ENCODE measurements around the gene KRT20. TPM values are rescaled to one million over a fixed set of nuclear protein-coding genes. Genes with fewer than 3 reads are reported as not detected.

KRT20 gene
- polyA plus RNA-seq, 2 of the 4 experiments (the other 2 are of a cell fraction): 0.28 TPM; not detected in 1

GRCh38 chr17:40857535-40857934, 27.5 kb downstream of the KRT20 start:
- Histone ChIP-seq H3K27ac (peak overlapping the region; percentile 44 to 63), H3K4me2 (no peak overlapping the region), H3K4me1 (peaks cover 48% of the 10 kb centered on the region), H3K4me3 (no peak overlapping the region), H3K9me3 (no peaks in the 10 kb centered on the region)
- DNase-seq (ENCODE audit: low read depth in 1 of 2, low spot score in 1 of 2) (no peak), FAIRE-seq (no peak), ATAC-seq (no peak; a peak in 1 of 6 replicates)
- POLR2A ChIA-PET: interaction anchor here (0.6 to 2.0 kb wide), 6 partner anchors 39 to 831 kb away, joined by 3 to 9 read pairs (median 3); no protein-coding TSS in a partner anchor
- CTCF ChIA-PET: interaction anchor here (0.6 to 21.2 kb wide), 70 partner anchors 9 to 805 kb away, joined by 3 to 418 read pairs (median 5); partner anchors contain the start of genes KRT12, KRT17, KRT20 and KRTAP4-1
- 86% methylated on average over 5 of the region's 5 CpGs for WGBS (ENCODE audit: missing lambda C conversion rate)
- no peak for TF ChIP-seq TFCP2L1 (CRISPR knock-in tag; IDR thresholded peaks at IDR 0.05)
- TF ChIP-seq NFE2L2 (conservative IDR thresholded peaks at IDR 0.05; ENCODE audit: low read length): no peak
- TF ChIP-seq RNF2 (IDR thresholded peaks at IDR 0.05; ENCODE audit: borderline replicate concordance, low read depth): no peak
- no peak for TF ChIP-seq KDM5A (IDR thresholded peaks at IDR 0.05)
- TF ChIP-seq ELK1 (IDR thresholded peaks at IDR 0.05; ENCODE audit: low read depth, low read length): no peak
- no peak for TF ChIP-seq SREBF2 (IDR thresholded peaks at IDR 0.05)
- no peak for TF ChIP-seq EHF (CRISPR knock-in tag; IDR thresholded peaks at IDR 0.05)
- TF ChIP-seq HDAC2 (IDR thresholded peaks at IDR 0.05): no peak
- TF ChIP-seq CHD4 (IDR thresholded peaks at IDR 0.05; ENCODE audit: borderline replicate concordance): no peak
- TF ChIP-seq NPAS2 (CRISPR knock-in tag; IDR thresholded peaks at IDR 0.05; ENCODE audit: borderline replicate concordance): no peak
- TF ChIP-seq FOXS1 (CRISPR knock-in tag; IDR thresholded peaks at IDR 0.05): no peak
- TF ChIP-seq RAD21 (conservative IDR thresholded peaks at IDR 0.05 in 1 of 2, IDR thresholded peaks at IDR 0.05 in 1 of 2): no peak
- TF ChIP-seq POLR2AphosphoS2 (conservative IDR thresholded peaks at IDR 0.05; ENCODE audit: low read length): no peak
- no peak for TF ChIP-seq POLR2A (IDR thresholded peaks at IDR 0.05; ENCODE audit: low read length)
- no peak for TF ChIP-seq TP53 (CRISPR knock-in tag; IDR thresholded peaks at IDR 0.05)

- Histone ChIP-seq H3K4me2 (peak overlapping the region; percentile 58), H3K4me3 (no peak overlapping the region), H3K9me3 (no peaks in the 10 kb centered on the region), H3K4me1 (peaks cover 71% of the 10 kb centered on the region), H3K27ac (peak overlapping the region; percentile 42 to 68)
- 2% methylated on average over 6 of the region's 6 CpGs for WGBS (ENCODE audit: missing lambda C conversion rate)
- FAIRE-seq: peak; percentile 99
- ChIA-PET CTCF (interaction anchor here (0.6 to 21.2 kb wide), 16 partner anchors 8 to 808 kb away, joined by 3 to 418 read pairs (median 37); no protein-coding TSS in a partner anchor), POLR2A (interaction anchor here (0.6 kb wide), 2 partner anchors 35 to 834 kb away, joined by 3 read pairs; partner anchors contain the start of gene EIF1)
- peak; percentile 71 to 84 for DNase-seq (ENCODE audit: low read depth in 1 of 2, low spot score in 1 of 2)
- ATAC-seq: peak; percentile 84 to 92
- no peak for TF ChIP-seq EHF (CRISPR knock-in tag; IDR thresholded peaks at IDR 0.05)
- TF ChIP-seq RAD21 (conservative IDR thresholded peaks at IDR 0.05 in 1 of 2, IDR thresholded peaks at IDR 0.05 in 1 of 2): peak in 1 of 2 experiments; percentile 42; a peak in 1 of 5 replicates
- no peak for TF ChIP-seq ZFP36 (IDR thresholded peaks at IDR 0.05; ENCODE audit: borderline replicate concordance, partially characterized antibody)
- TF ChIP-seq NFE2L2 (conservative IDR thresholded peaks at IDR 0.05; ENCODE audit: low read length): no peak
- TF ChIP-seq EP300 (IDR thresholded peaks at IDR 0.05): peak; percentile 80; a peak in 3 of 5 replicates
- TF ChIP-seq POLR2A (IDR thresholded peaks at IDR 0.05; ENCODE audit: low read length): no peak
- TF ChIP-seq USF2 (IDR thresholded peaks at IDR 0.05): no peak
- no peak for TF ChIP-seq TFCP2L1 (CRISPR knock-in tag; IDR thresholded peaks at IDR 0.05)
- TF ChIP-seq GATA3 (IDR thresholded peaks at IDR 0.05; ENCODE audit: borderline replicate concordance): peak; percentile 94
- no peak for TF ChIP-seq ATOH8 (CRISPR knock-in tag; IDR thresholded peaks at IDR 0.05; ENCODE audit: low read depth)
- no peak for TF ChIP-seq HOXB13 (CRISPR knock-in tag; IDR thresholded peaks at IDR 0.05; ENCODE audit: low read depth)
- TF ChIP-seq FOSL2 (IDR thresholded peaks at IDR 0.05): peak; percentile 100
- TF ChIP-seq FOSL2 (CRISPR knock-in tag; IDR thresholded peaks at IDR 0.05): peak; percentile 100
- no peak for TF ChIP-seq RCOR1 (IDR thresholded peaks at IDR 0.05; ENCODE audit: low read depth, low read length)
- no peak for TF ChIP-seq CBX8 (IDR thresholded peaks at IDR 0.05)
- no peak for TF ChIP-seq MYC (IDR thresholded peaks at IDR 0.05; ENCODE audit: borderline replicate concordance, low read length)
- TF ChIP-seq PHF8 (IDR thresholded peaks at IDR 0.05; ENCODE audit: borderline replicate concordance, low read depth): no peak
- peak; percentile 43 for TF ChIP-seq MAFK (IDR thresholded peaks at IDR 0.05; ENCODE audit: partially characterized antibody)
- TF ChIP-seq JUN (IDR thresholded peaks at IDR 0.05): peak; percentile 73 to 96; a peak in 4 of 5 replicates
- TF ChIP-seq BHLHE40 (IDR thresholded peaks at IDR 0.05; ENCODE audit: low read depth, low read length): no peak
- no peak for TF ChIP-seq FOSB (CRISPR knock-in tag; IDR thresholded peaks at IDR 0.05)
- TF ChIP-seq RNF2 (IDR thresholded peaks at IDR 0.05; ENCODE audit: borderline replicate concordance, low read depth): no peak
- TF ChIP-seq CHD4 (IDR thresholded peaks at IDR 0.05; ENCODE audit: borderline replicate concordance): no peak
- peak; percentile 85; the same call in 1 of the 3 replicates for TF ChIP-seq BCL3 (IDR thresholded peaks at IDR 0.05)
- no peak for TF ChIP-seq HOXB5 (CRISPR knock-in tag; IDR thresholded peaks at IDR 0.05)
- TF ChIP-seq CBX2 (IDR thresholded peaks at IDR 0.05; ENCODE audit: borderline replicate concordance, low read depth): no peak
These were observed 30.7 kb downstream of the KRT20 start for GRCh38 chr17:40854175-40854814.
